ENCODE data around the gene HOXD1. TPM values are rescaled to one million over a fixed set of nuclear protein-coding genes. Genes with fewer than 3 reads are reported as not detected.

Gene HOXD1
- total and polyA plus RNA-seq, 2 of the 4 experiments (the other 2 are of a cell fraction), result not detected

DNA sequence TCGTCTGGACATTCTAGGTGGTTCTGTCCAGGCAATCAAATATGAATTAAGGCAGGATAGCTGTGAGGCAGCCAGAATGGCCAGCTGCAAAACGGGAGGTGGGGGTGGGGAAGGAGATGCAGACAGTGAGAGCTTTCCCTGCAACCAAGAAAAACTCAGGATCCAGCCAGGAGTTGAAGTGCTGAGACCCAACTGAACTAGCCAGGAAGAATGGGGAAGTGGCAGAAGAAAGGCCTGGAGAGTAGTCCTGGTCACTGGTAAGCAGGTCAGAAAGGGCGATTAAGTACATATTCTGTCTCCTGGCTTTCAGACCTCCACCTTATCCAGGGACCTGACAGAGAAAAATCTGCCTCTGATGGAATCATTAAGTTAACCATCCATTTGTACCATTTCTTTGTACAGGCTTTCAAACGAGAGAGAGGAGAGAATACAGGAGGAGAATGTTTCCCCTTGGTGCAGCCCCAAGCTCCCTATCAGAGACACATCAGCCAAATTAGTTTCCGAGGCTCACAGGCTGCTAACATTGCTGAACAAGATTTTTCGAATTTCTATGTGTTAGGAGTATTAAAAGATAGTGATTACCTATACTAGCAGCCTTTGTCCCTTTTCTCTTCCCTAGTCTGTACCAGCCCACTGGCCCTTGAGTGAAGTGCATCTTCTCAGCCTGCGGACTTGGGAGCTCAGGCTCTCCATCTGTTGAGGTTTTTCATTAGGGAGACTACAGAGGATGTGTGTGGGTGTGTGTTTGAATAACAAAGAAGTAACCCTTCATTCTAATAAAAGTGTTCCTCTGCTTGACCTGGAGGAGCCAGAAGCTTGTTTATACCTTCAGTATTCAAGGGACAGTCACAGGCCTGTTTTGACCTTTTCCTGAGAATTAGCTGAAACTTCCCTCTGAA lies 12.5 kb upstream of the HOXD1 start:
- WGBS, 2 experiments (ENCODE audit: extremely low coverage in 2 of 2, insufficient read length in 1 of 2), result no CpG with 5 or more reads among the region's 7 CpGs
- Histone ChIP-seq H3K4me3 (ENCODE audit: insufficient read depth, low read depth, low read length) (no peak overlapping the region), H4K8ac (ENCODE audit: low read depth in 2 of 2, low read length in 2 of 2) (no peak overlapping the region), H3K27me3 (ENCODE audit: control insufficient read depth, insufficient read depth, low read length) (peaks cover 90% of the 10 kb centered on the region), H2BK120ac (ENCODE audit: low read depth, low read length) (no peak overlapping the region), H4K20me1 (ENCODE audit: insufficient read depth, low read length) (no peaks in the 10 kb centered on the region), H4K5ac (ENCODE audit: low read depth, low read length) (no peak overlapping the region), H2AK5ac (ENCODE audit: low read depth, low read length) (no peak overlapping the region), H2AFZ (replicated peaks; ENCODE audit: low read length, poor library complexity) (no peak overlapping the region), H3K23ac (ENCODE audit: low read depth, low read length) (no peak overlapping the region), H3K9ac (ENCODE audit: low read depth, low read length) (no peak overlapping the region), H2AK9ac (replicated peaks; ENCODE audit: low read depth, low read length, poor library complexity) (no peak overlapping the region), H2BK5ac (ENCODE audit: low read depth, low read length, poor library complexity, severe bottlenecking) (no peak overlapping the region), H2BK15ac (ENCODE audit: low read depth, low read length) (no peak overlapping the region), H3K9me3 (ENCODE audit: control insufficient read depth, insufficient read depth, low read length) (peaks cover 10% of the 10 kb centered on the region), H3K4me1 (ENCODE audit: control insufficient read depth, insufficient read depth, low read length) (no peaks in the 10 kb centered on the region), H3K14ac (replicated peaks; ENCODE audit: low read depth, low read length) (no peak overlapping the region), H4K91ac (ENCODE audit: insufficient read depth, low read depth, low read length) (no peak overlapping the region), H3K18ac (ENCODE audit: low read depth, low read length) (no peak overlapping the region), H3K27ac (ENCODE audit: insufficient read depth, low read length) (no peak overlapping the region), H3K56ac (ENCODE audit: extremely low read depth, insufficient read depth, low read length) (no peak overlapping the region), H3K4ac (ENCODE audit: low read depth, low read length) (no peak overlapping the region), H2BK20ac (ENCODE audit: low read depth, low read length) (no peak overlapping the region), H3K79me1 (ENCODE audit: low read depth in 1 of 2, low read length in 2 of 2) (no peaks in the 10 kb centered on the region), H3K9me1 (ENCODE audit: insufficient read depth, low read length) (no peaks in the 10 kb centered on the region), H3K4me2 (ENCODE audit: low read depth, low read length) (no peak overlapping the region), H3K36me3 (ENCODE audit: control insufficient read depth, insufficient read depth, low read length) (no peaks in the 10 kb centered on the region)
- no peak for ATAC-seq (ENCODE audit: low read depth)
- POLR2A ChIA-PET (ENCODE audit: unreplicated experiment), result no interaction called here
- CTCF ChIA-PET, result interaction anchor here (1.2 kb wide), 1 partner anchor 11 kb away, joined by 3 read pairs; no protein-coding TSS in a partner anchor
- BruUV-seq (replicated peaks), result no TSS peak
- no peak for DNase-seq
- in situ Hi-C loops (cut with MboI; ENCODE audit: low sequenced_read_pairs), result no loop called here
- intact Hi-C loops (cut with micrococcal nuclease), result no loop called here
- dilution Hi-C loops (cut with HindIII; ENCODE audit: low sequenced_read_pairs, unreplicated experiment), result no loop called here
- TF ChIP-seq MXI1 (IDR thresholded peaks at IDR 0.05; ENCODE audit: borderline replicate concordance, low read depth, low read length), result no peak
- TF ChIP-seq, protein P1, sequence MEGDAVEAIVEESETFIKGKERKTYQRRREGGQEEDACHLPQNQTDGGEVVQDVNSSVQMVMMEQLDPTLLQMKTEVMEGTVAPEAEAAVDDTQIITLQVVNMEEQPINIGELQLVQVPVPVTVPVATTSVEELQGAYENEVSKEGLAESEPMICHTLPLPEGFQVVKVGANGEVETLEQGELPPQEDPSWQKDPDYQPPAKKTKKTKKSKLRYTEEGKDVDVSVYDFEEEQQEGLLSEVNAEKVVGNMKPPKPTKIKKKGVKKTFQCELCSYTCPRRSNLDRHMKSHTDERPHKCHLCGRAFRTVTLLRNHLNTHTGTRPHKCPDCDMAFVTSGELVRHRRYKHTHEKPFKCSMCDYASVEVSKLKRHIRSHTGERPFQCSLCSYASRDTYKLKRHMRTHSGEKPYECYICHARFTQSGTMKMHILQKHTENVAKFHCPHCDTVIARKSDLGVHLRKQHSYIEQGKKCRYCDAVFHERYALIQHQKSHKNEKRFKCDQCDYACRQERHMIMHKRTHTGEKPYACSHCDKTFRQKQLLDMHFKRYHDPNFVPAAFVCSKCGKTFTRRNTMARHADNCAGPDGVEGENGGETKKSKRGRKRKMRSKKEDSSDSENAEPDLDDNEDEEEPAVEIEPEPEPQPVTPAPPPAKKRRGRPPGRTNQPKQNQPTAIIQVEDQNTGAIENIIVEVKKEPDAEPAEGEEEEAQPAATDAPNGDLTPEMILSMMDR (conservative IDR thresholded peaks at IDR 0.05; ENCODE audit: low read depth, low read length), result no peak
- no peak for TF ChIP-seq BHLHE40 (IDR thresholded peaks at IDR 0.05; ENCODE audit: low read depth, low read length)
- TF ChIP-seq CEBPB (IDR thresholded peaks at IDR 0.05; ENCODE audit: low read depth, low read length), result no peak
- TF ChIP-seq ELK1 (IDR thresholded peaks at IDR 0.05; ENCODE audit: borderline replicate concordance, low read depth, low read length), result no peak
- no peak for TF ChIP-seq MAZ (IDR thresholded peaks at IDR 0.05; ENCODE audit: borderline replicate concordance, low read depth, low read length)
- TF ChIP-seq NFE2L2 (IDR thresholded peaks at IDR 0.05; ENCODE audit: low read depth, low read length), result no peak
- no peak for TF ChIP-seq RCOR1 (IDR thresholded peaks at IDR 0.05; ENCODE audit: insufficient replicate concordance, low read length)
- TF ChIP-seq SMC3 (IDR thresholded peaks at IDR 0.05; ENCODE audit: low read depth, low read length), result no peak
- no peak for TF ChIP-seq FOS (IDR thresholded peaks at IDR 0.05; ENCODE audit: low read depth, low read length)
- no peak for TF ChIP-seq CHD1 (IDR thresholded peaks at IDR 0.05; ENCODE audit: low read depth, low read length)
- no peak for TF ChIP-seq USF2 (IDR thresholded peaks at IDR 0.05; ENCODE audit: low read depth, low read length)
- TF ChIP-seq RAD21 (IDR thresholded peaks at IDR 0.05; ENCODE audit: low read length), result no peak
- TF ChIP-seq POLR2A (IDR thresholded peaks at IDR 0.05; ENCODE audit: low read depth, low read length), result no peak
- TF ChIP-seq RFX5 (IDR thresholded peaks at IDR 0.05; ENCODE audit: low read depth, low read length), result no peak

All from IMR-90 (cell line).